ENCODE measurements around the gene CHTF18.

CHTF18 gene

DNA sequence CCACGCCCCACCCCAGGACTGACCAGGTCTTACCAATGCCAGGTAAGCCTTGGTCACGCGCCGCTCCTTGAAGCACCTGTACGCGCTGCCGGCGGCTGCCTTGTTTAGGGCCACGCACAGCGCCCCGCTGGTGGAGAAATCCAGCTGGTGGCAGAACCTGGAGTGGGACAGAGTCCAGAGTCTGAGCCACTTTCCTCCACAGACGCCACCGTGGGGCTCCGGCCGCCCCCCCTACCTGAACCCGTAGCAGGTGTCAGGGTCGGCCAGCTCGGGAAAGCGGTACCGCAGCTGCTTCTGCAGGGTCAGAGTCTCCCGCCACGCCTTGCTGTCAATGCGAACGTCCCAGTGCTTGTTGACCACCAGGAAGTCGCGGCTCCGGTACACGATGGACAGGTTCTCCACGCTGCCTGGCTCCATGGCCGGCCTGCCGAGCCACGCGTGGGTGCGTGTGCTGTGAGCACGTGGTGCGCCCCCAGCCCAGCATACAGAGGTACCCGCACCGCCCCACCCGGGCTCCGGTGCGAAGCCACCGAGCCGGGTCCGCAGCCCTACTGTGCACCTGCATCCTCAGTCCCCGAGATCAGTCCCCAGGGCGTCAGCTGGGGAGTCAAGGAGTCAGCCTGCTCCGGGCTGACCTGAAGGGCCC lies 976 bp upstream of the CHTF18 start:
- Mint-ChIP-seq H3K27me3 (ENCODE audit: low read depth, poor library complexity) (no peaks in the 10 kb centered on the region), H3K27ac (no peak overlapping the region), H3K36me3 (ENCODE audit: low read depth) (peaks cover 8% of the 10 kb centered on the region), H3K4me3 (peak overlapping the region; percentile 87), H3K4me1 (peaks cover 3% of the 10 kb centered on the region), H3K9me3 (no peaks in the 10 kb centered on the region)
- TF ChIP-seq, protein P1, sequence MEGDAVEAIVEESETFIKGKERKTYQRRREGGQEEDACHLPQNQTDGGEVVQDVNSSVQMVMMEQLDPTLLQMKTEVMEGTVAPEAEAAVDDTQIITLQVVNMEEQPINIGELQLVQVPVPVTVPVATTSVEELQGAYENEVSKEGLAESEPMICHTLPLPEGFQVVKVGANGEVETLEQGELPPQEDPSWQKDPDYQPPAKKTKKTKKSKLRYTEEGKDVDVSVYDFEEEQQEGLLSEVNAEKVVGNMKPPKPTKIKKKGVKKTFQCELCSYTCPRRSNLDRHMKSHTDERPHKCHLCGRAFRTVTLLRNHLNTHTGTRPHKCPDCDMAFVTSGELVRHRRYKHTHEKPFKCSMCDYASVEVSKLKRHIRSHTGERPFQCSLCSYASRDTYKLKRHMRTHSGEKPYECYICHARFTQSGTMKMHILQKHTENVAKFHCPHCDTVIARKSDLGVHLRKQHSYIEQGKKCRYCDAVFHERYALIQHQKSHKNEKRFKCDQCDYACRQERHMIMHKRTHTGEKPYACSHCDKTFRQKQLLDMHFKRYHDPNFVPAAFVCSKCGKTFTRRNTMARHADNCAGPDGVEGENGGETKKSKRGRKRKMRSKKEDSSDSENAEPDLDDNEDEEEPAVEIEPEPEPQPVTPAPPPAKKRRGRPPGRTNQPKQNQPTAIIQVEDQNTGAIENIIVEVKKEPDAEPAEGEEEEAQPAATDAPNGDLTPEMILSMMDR (IDR thresholded peaks at IDR 0.05) = no peak
- no peak for DNase-seq

DNA sequence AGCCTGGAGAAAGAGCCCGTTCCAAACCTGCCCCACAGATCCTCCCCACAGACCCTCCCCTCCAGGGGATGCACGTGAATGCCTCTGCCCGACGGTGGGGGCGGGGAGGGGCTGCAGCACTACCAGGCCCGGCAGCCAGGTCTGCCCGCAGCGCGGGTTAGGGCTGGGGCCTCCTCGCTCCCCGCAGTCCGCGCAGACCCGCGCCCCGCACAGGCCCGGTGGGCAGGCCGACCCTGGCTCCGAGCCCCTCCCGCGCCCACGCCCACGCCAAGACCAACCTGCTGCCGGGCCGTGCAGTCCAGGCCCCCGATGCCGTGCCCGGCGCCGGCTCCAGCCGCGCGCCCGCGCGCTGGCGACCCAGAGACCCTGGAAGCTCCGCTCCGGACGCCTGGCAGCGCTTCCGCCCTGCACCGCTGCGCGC lies 432 bp upstream of the CHTF18 start, which contains the start of gene RPUSD1:
TSS of gene RPUSD1 (minus strand) at position 404 of the 421 bp plus-strand sequence. CDS start 644 bp downstream, outside the sequence.
- Mint-ChIP-seq H3K36me3 (ENCODE audit: low read depth) (peaks cover 8% of the 10 kb centered on the region), H3K9me3 (no peaks in the 10 kb centered on the region), H3K27me3 (ENCODE audit: low read depth, poor library complexity) (no peaks in the 10 kb centered on the region), H3K27ac (no peak within 1 kb of the TSS), H3K4me1 (peaks cover 3% of the 10 kb centered on the region), H3K4me3 (peak within 1 kb of the TSS; percentile 87)
- TF ChIP-seq, protein P1 (IDR thresholded peaks at IDR 0.05) = no peak
- no peak for DNase-seq

DNA sequence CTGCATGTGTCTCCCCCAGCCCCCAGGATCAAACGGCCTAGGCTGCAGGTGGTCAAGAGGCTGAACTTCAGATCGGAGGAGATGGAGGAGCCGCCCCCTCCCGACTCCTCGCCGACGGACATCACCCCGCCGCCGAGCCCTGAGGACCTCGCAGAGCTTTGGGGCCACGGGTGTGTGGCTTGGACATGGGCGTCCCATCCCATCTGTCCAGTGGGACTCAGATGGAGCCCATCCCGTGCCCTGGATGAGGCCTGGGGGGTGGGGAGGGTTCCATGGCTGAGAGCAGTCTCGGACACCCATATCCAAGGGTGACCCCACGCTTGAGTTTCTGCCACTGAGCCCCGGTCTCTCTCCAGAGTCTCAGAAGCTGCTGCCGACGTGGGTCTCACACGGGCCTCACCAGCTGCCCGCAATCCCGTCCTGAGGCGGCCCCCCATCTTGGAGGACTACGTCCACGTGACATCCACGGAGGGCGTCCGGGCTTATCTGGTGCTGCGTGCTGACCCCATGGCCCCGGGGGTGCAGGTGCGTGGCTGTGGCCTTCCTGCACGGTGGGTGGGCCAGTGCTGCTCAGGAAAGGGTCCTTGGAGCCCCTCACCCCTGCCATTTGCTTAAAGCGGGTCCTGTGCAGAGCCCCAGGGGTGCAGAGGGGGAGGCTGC lies 901 bp downstream of the CHTF18 start:
- no peak for DNase-seq
- Mint-ChIP-seq H3K36me3 (ENCODE audit: low read depth) (peaks cover 8% of the 10 kb centered on the region), H3K27me3 (ENCODE audit: low read depth, poor library complexity) (no peaks in the 10 kb centered on the region), H3K4me1 (peaks cover 3% of the 10 kb centered on the region), H3K9me3 (no peaks in the 10 kb centered on the region), H3K4me3 (peak overlapping the region; percentile 66), H3K27ac (no peak overlapping the region)
- TF ChIP-seq, protein P1 (IDR thresholded peaks at IDR 0.05) = no peak

DNA sequence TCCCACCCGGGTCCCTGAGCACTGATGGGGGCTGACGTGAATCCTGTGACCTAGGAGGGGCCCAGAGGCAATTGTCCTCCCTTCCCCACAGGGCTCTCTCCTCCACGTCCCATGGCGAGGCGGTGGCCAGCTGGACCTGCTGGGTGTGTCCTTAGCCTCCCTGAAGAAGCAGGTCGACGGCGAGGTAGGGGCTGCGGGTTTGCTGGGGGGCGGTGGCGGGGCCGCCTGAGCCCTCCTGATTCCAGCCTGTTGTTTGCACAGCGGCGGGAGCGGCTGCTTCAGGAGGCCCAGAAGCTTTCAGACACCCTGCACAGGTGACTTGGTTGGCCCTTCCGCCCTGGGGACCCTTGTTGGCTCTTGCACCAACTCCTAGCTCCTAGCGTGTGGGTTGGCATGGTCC lies 1.7 kb downstream of the CHTF18 start:
- H3K4me1 Mint-ChIP-seq = peaks cover 3% of the 10 kb centered on the region
- peak overlapping the region; percentile 66 for H3K4me3 Mint-ChIP-seq
- peaks cover 8% of the 10 kb centered on the region for H3K36me3 Mint-ChIP-seq (ENCODE audit: low read depth)
- TF ChIP-seq, protein P1 (IDR thresholded peaks at IDR 0.05) = no peak
- H3K27me3 Mint-ChIP-seq (ENCODE audit: low read depth, poor library complexity) = no peaks in the 10 kb centered on the region
- H3K9me3 Mint-ChIP-seq = no peaks in the 10 kb centered on the region
- H3K27ac Mint-ChIP-seq = no peak overlapping the region
- DNase-seq = no peak

DNA sequence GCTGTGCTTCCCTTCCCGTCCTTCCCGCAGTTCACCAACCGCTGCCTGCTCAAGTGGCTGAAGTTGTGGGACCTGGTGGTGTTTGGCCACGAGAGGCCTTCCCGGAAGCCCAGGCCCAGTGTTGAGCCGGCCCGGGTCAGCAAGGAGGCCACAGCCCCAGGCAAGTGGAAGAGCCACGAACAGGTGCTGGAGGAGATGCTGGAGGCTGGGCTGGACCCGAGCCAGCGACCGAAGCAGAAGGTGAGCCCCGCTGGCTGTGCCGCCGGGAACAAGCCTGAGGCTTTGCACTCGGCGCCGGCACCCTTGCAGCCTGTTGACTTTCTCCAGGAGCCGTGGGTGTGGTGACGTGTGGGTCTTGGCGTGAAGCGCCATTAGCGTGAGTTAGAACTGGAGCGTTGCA lies 2.7 kb downstream of the CHTF18 start:
- H3K27me3 Mint-ChIP-seq (ENCODE audit: low read depth, poor library complexity) = no peaks in the 10 kb centered on the region
- H3K4me1 Mint-ChIP-seq = peaks cover 3% of the 10 kb centered on the region
- no peak overlapping the region for H3K27ac Mint-ChIP-seq
- TF ChIP-seq, protein P1 (IDR thresholded peaks at IDR 0.05) = no peak
- no peak overlapping the region for H3K4me3 Mint-ChIP-seq
- no peak for DNase-seq
- H3K36me3 Mint-ChIP-seq (ENCODE audit: low read depth) = peaks cover 8% of the 10 kb centered on the region
- H3K9me3 Mint-ChIP-seq = no peaks in the 10 kb centered on the region

All from nephron progenitor cell (in vitro differentiated cells).